ENCODE data around the gene TUBB2A. TPM values are rescaled to one million over a fixed set of nuclear protein-coding genes. Genes with fewer than 3 reads are reported as not detected.

TUBB2A gene
- total RNA-seq, 3 donors from 2014 or later = 27.8 to 43.6 (median 36.0) TPM

DNA sequence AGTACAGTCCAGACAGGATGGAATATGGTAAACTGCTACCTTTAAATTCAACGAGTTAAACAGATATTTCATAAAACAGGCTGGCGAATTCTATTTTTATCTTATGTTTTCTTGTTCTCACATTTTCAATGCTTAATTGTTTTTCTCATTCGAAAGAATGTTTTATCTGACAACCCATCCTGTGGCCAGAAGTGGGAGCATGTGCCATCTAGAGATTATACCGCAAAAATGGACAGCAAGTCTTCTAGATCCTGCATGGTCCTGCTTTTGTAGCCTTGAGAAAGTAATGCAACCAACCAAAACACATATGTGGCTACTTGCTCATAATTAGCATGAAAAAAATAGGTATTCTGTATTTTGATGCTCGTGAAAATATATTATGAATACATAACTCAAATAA is 39.4 kb upstream of the TUBB2A start:
- Histone ChIP-seq H3K4me1 (no peaks in the 10 kb centered on the region), H3K36me3 (no peaks in the 10 kb centered on the region), H3K4me3 (no peak overlapping the region), H3K27ac (no peak overlapping the region), H3K27me3 (no peaks in the 10 kb centered on the region), H3K9me3 (no peaks in the 10 kb centered on the region)
- intact Hi-C loops (cut with DNase I; ENCODE audit: low total_unique reads) = loop anchor here (2.0 kb wide), 1 partner anchor 72 kb away; no protein-coding TSS in a partner anchor
- no peak for TF ChIP-seq POLR2A (IDR thresholded peaks at IDR 0.05)
- TF ChIP-seq, protein P1, sequence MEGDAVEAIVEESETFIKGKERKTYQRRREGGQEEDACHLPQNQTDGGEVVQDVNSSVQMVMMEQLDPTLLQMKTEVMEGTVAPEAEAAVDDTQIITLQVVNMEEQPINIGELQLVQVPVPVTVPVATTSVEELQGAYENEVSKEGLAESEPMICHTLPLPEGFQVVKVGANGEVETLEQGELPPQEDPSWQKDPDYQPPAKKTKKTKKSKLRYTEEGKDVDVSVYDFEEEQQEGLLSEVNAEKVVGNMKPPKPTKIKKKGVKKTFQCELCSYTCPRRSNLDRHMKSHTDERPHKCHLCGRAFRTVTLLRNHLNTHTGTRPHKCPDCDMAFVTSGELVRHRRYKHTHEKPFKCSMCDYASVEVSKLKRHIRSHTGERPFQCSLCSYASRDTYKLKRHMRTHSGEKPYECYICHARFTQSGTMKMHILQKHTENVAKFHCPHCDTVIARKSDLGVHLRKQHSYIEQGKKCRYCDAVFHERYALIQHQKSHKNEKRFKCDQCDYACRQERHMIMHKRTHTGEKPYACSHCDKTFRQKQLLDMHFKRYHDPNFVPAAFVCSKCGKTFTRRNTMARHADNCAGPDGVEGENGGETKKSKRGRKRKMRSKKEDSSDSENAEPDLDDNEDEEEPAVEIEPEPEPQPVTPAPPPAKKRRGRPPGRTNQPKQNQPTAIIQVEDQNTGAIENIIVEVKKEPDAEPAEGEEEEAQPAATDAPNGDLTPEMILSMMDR (IDR thresholded peaks at IDR 0.05) = no peak
- no peak for DNase-seq (ENCODE audit: low spot score in 2 of 2)

GRCh38 chr6:3195695-3196497 is 38.6 kb upstream of the TUBB2A start:
- Histone ChIP-seq H3K27me3 (no peaks in the 10 kb centered on the region), H3K4me1 (no peaks in the 10 kb centered on the region), H3K9me3 (no peaks in the 10 kb centered on the region), H3K36me3 (no peaks in the 10 kb centered on the region), H3K4me3 (no peak overlapping the region), H3K27ac (no peak overlapping the region)
- intact Hi-C loops (cut with DNase I; ENCODE audit: low total_unique reads) = loop anchor here (2.0 kb wide), 1 partner anchor 73 kb away; no protein-coding TSS in a partner anchor
- DNase-seq (ENCODE audit: low spot score in 2 of 2) = no peak
- TF ChIP-seq, protein P1 (IDR thresholded peaks at IDR 0.05) = no peak
- TF ChIP-seq POLR2AphosphoS5 (IDR thresholded peaks at IDR 0.05) (no peak), POLR2A (IDR thresholded peaks at IDR 0.05) (no peak)

- Histone ChIP-seq H3K9me3 (no peaks in the 10 kb centered on the region), H3K27ac (no peak overlapping the region), H3K27me3 (no peaks in the 10 kb centered on the region), H3K4me3 (no peak overlapping the region), H3K36me3 (no peaks in the 10 kb centered on the region), H3K4me1 (no peaks in the 10 kb centered on the region)
- intact Hi-C loops (cut with DNase I; ENCODE audit: low total_unique reads) = no loop called here
- DNase-seq (ENCODE audit: low spot score in 2 of 2) = no peak
- TF ChIP-seq, protein P1 (IDR thresholded peaks at IDR 0.05) = no peak
- no peak for TF ChIP-seq POLR2AphosphoS5 (IDR thresholded peaks at IDR 0.05)
- TF ChIP-seq POLR2A (IDR thresholded peaks at IDR 0.05) = no peak
These were observed 38.0 kb upstream of the TUBB2A start for GRCh38 chr6:3195420-3195694.

GRCh38 chr6:3194535-3195419 is 37.4 kb upstream of the TUBB2A start:
- Histone ChIP-seq H3K4me1 (no peaks in the 10 kb centered on the region), H3K9me3 (no peaks in the 10 kb centered on the region), H3K27me3 (no peaks in the 10 kb centered on the region), H3K36me3 (no peaks in the 10 kb centered on the region), H3K27ac (no peak overlapping the region), H3K4me3 (no peak overlapping the region)
- TF ChIP-seq, protein P1 (IDR thresholded peaks at IDR 0.05) = no peak
- no peak for TF ChIP-seq POLR2AphosphoS5 (IDR thresholded peaks at IDR 0.05)
- no peak for TF ChIP-seq POLR2A (IDR thresholded peaks at IDR 0.05)
- no peak for DNase-seq (ENCODE audit: low spot score in 2 of 2)
- intact Hi-C loops (cut with DNase I; ENCODE audit: low total_unique reads) = loop anchor here (5.0 kb wide), 1 partner anchor 1023 kb away; no protein-coding TSS in a partner anchor
